GM21390 (cell line): ENCODE measurements around the gene CACNA1S.

Experiments
- ATAC-seq: cut with Tn5 transposase; IDR thresholded peaks from one replicate; pipeline ENCODE4 v1.9.1; 2021; ENCODE audit not compliant: unreplicated experiment

CACNA1S gene

GRCh38 chr1:201066986-201067385, 45.2 kb downstream of the CACNA1S start:
- ATAC-seq = no peak

GRCh38 chr1:201065686-201066085, 46.5 kb downstream of the CACNA1S start:
- ATAC-seq = no peak

- ATAC-seq = no peak
Measured at GRCh38 chr1:201064806-201065205, 47.4 kb downstream of the CACNA1S start.

GRCh38 chr1:201063145-201063544, 49.1 kb downstream of the CACNA1S start:
- ATAC-seq = no peak

- no peak for ATAC-seq
Measured at GRCh38 chr1:201062511-201063091, 49.6 kb downstream of the CACNA1S start.

- ATAC-seq = no peak
Measured at GRCh38 chr1:201061886-201062285, 50.3 kb downstream of the CACNA1S start.

GRCh38 chr1:201061049-201061448, 51.2 kb downstream of the CACNA1S start:
- ATAC-seq = no peak

GRCh38 chr1:201060586-201060985, 51.6 kb downstream of the CACNA1S start:
- ATAC-seq = no peak

GRCh38 chr1:201059871-201060555, 52.2 kb downstream of the CACNA1S start:
- no peak for ATAC-seq

GRCh38 chr1:201059401-201059800, 52.8 kb downstream of the CACNA1S start:
- ATAC-seq = no peak

- no peak for ATAC-seq
Measured at GRCh38 chr1:201054091-201054543, 58.1 kb downstream of the CACNA1S start.

- ATAC-seq = no peak
Measured at GRCh38 chr1:201053155-201053860, 58.9 kb downstream of the CACNA1S start.

GRCh38 chr1:201051399-201051798, 60.8 kb downstream of the CACNA1S start:
- ATAC-seq = no peak

- no peak for ATAC-seq
Measured at GRCh38 chr1:201050515-201051277, 61.5 kb downstream of the CACNA1S start.

GRCh38 chr1:201049248-201049831, 62.9 kb downstream of the CACNA1S start:
- ATAC-seq = no peak

GRCh38 chr1:201048521-201048920, 63.7 kb downstream of the CACNA1S start:
- no peak for ATAC-seq

GRCh38 chr1:201044119-201044518, 68.1 kb downstream of the CACNA1S start:
- no peak for ATAC-seq

GRCh38 chr1:201042779-201043461, 69.3 kb downstream of the CACNA1S start:
- ATAC-seq = peak; percentile 57

- no peak for ATAC-seq
Measured at GRCh38 chr1:201041011-201041410, 71.2 kb downstream of the CACNA1S start.

GRCh38 chr1:201039876-201040275, 72.3 kb downstream of the CACNA1S start:
- no peak for ATAC-seq
